Caco-2 (cell line): ENCODE measurements around the gene ABRACL. TPM values are rescaled to one million over a fixed set of nuclear protein-coding genes. Genes with fewer than 3 reads are reported as not detected.
"Not testable (repeated sequence)": the region's sequence is repeated elsewhere in the genome, so short reads cannot be mapped to it uniquely, and the experiment has no call there.

Experiments
- BruUV-seq: library from RNA; stranded (reverse); fragments of 400-500 nt; replicated peaks from 2 replicates; lab custom pipeline; 2021; lab: Mats Ljungman, UMichigan
- CTCF ChIA-PET: fragments of 300-600 bp; sonication (Branson Sonifier 250); formaldehyde crosslinking; loops from one replicate; lab custom pipeline; 2022; ENCODE audit warnings: antibody characterized with exemption; lab: Charles Lee
- POLR2A ChIA-PET: fragments of 300-600 bp; sonication (Branson Sonifier 250); formaldehyde crosslinking; loops from one replicate; lab custom pipeline; 2022; ENCODE audit warnings: antibody characterized with exemption; lab: Charles Lee
- DNase-seq, 2 experiments: peaks; one replicate each; pipeline versions ENCODE4 v3.0.0 to v3.0.0-alpha.2; 2020 to 2022
- H3K27me3 ChIP-seq: replicated peaks from 2 replicates; pipeline ENCODE4 v1.6.0; 2011; ENCODE audit warnings: low read length; ENCODE audit not compliant: control insufficient read depth, insufficient read depth
- H3K36me3 ChIP-seq: 2 replicates; pipeline ENCODE4 v1.5.1; 2011; ENCODE audit warnings: low read length; ENCODE audit not compliant: control insufficient read depth, insufficient read depth
- H3K4me1 ChIP-seq: fragments of 250-450 bp; sonication (Bioruptor Pico); 2 replicates; pipeline ENCODE4 v1.5.1; 2020; ENCODE audit warnings: mild to moderate bottlenecking
- H3K4me3 ChIP-seq: 2 replicates; pipeline ENCODE4 v1.5.1; 2011; ENCODE audit warnings: low read depth, mild to moderate bottlenecking, control low read depth, low read length
- H3K9me3 ChIP-seq: fragments of 250-450 bp; sonication (Bioruptor Pico); 2 replicates; pipeline ENCODE4 v1.5.1; 2020; ENCODE audit warnings: mild to moderate bottlenecking, moderate library complexity
- H3K27ac Mint-ChIP-seq: one replicate; pipeline ENCODE4 v1.8.0; 2022; ENCODE audit warnings: mixed read lengths; ENCODE audit not compliant: unreplicated experiment
- H3K27me3 Mint-ChIP-seq: one replicate; pipeline ENCODE4 v1.8.0; 2022; ENCODE audit warnings: mixed read lengths; ENCODE audit not compliant: insufficient read depth, unreplicated experiment
- H3K36me3 Mint-ChIP-seq: one replicate; pipeline ENCODE4 v1.8.0; 2022; ENCODE audit warnings: mild to moderate bottlenecking, mixed read lengths; ENCODE audit not compliant: insufficient read depth, unreplicated experiment
- H3K4me1 Mint-ChIP-seq: one replicate; pipeline ENCODE4 v1.8.0; 2022; ENCODE audit warnings: low read depth, mixed read lengths; ENCODE audit not compliant: unreplicated experiment
- H3K4me3 Mint-ChIP-seq: one replicate; pipeline ENCODE4 v1.8.0; 2022; ENCODE audit warnings: mild to moderate bottlenecking, moderate library complexity, mixed read lengths; ENCODE audit not compliant: unreplicated experiment
- H3K9me3 Mint-ChIP-seq: one replicate; pipeline ENCODE4 v1.8.0; 2022; ENCODE audit warnings: mixed read lengths; ENCODE audit not compliant: unreplicated experiment
- intact Hi-C: fragments of 100-400 bp; cut with micrococcal nuclease; formaldehyde crosslinking; loops from one replicate; pipeline ENCODE4 v1.10.0; 2022; ENCODE audit not compliant: unreplicated experiment
- total RNA-seq: library from RNA; stranded (reverse); gene quantifications from 2 replicates; pipeline ENCODE4 v1.2.3, GENCODE V29; 2022
- TF ChIP-seq, protein P1 (sequence below), 2 experiments: fragments of 200-600 bp in 1 of 2; IDR thresholded peaks; 1 replicate in 1 of 2; 2 replicates in 1 of 2; pipeline versions ENCODE4 v1.5.1 to v1.8.0; 2011 to 2022; ENCODE audit warnings: antibody characterized with exemption in 1 of 2, control low read depth in 1 of 2, inconsistent platforms in 1 of 2, low read depth in 1 of 2, low read length in 1 of 2, mild to moderate bottlenecking in 1 of 2, moderate library complexity in 1 of 2; ENCODE audit not compliant: insufficient read depth in 1 of 2, severe bottlenecking in 1 of 2, unreplicated experiment in 1 of 2

Gene ABRACL
- total RNA-seq, 1 experiment from 2014 or later, result 90.3 TPM

DNA sequence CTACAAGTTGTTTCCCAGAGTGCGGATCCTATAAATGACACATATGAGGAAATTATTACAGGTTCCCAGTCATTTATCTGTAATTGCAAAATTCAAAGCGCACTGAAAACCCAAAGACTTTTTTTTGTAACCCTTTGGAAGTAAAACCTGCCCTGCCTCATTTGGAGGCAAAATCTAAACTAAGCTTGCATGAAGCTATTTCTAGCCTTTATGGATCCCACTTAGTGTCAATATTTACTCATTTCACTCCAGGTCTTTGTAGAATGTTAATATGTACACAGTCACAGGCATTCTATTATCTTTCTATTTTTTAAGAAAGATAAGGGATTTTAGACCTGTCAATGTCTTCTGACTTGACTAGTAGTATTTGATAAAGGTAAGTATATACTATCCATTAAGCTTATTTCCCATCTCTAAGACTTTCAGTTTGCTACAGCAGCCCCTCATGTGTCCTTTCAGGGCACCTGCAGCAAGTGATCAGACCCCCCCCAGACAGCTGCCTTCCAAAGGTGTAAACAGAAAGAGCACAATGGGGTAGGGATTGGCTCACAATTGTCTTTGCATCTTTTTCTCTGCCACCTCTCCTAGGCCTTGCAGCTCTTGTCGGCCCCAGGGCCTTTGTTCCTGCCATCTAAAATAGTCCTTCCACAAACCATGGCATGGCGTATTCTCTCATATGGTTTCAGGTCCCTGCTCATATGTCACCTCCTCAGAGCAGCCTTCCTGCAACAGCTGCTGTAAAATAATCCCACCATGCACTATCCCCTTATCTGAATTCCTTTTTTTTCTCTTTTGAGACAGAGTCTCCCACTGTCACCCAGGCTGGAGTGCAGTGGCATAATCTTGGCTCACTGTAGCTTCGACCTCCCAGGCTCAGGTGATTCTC, 39.2 kb upstream of the ABRACL start:
- intact Hi-C loops, result loop anchor here (1.0 to 2.0 kb wide), 6 partner anchors 21 to 172 kb away; partner anchors contain the start of gene ABRACL
- peaks cover 43% of the 10 kb centered on the region for H3K4me1 ChIP-seq
- DNase-seq, result peak in 1 of 2 experiments; percentile 62
- no peaks in the 10 kb centered on the region for H3K27me3 ChIP-seq
- Mint-ChIP-seq H3K4me1 (peaks cover 21% of the 10 kb centered on the region), H3K36me3 (peaks cover 2% of the 10 kb centered on the region), H3K9me3 (no peaks in the 10 kb centered on the region), H3K27me3 (no peaks in the 10 kb centered on the region), H3K4me3 (peak overlapping the region; percentile 90), H3K27ac (peak overlapping the region; percentile 91)
- no TSS peak for BruUV-seq
- ChIA-PET CTCF (interaction anchor here (0.5 to 1.0 kb wide), 6 partner anchors 21 to 216 kb away, joined by 3 to 5 read pairs (median 3); partner anchors contain the start of gene CCDC28A), POLR2A (interaction anchor here (0.5 to 1.4 kb wide), 6 partner anchors 21 to 385 kb away, joined by 3 to 4 read pairs (median 4); partner anchors contain the start of gene CITED2)
- 0 out of 2 replicates have a peak overlapping the region, but pooled peaks have one; percentile 31 for H3K4me3 ChIP-seq
- H3K36me3 ChIP-seq, result no peaks in the 10 kb centered on the region
- H3K9me3 ChIP-seq, result no peaks in the 10 kb centered on the region
- TF ChIP-seq, protein P1, sequence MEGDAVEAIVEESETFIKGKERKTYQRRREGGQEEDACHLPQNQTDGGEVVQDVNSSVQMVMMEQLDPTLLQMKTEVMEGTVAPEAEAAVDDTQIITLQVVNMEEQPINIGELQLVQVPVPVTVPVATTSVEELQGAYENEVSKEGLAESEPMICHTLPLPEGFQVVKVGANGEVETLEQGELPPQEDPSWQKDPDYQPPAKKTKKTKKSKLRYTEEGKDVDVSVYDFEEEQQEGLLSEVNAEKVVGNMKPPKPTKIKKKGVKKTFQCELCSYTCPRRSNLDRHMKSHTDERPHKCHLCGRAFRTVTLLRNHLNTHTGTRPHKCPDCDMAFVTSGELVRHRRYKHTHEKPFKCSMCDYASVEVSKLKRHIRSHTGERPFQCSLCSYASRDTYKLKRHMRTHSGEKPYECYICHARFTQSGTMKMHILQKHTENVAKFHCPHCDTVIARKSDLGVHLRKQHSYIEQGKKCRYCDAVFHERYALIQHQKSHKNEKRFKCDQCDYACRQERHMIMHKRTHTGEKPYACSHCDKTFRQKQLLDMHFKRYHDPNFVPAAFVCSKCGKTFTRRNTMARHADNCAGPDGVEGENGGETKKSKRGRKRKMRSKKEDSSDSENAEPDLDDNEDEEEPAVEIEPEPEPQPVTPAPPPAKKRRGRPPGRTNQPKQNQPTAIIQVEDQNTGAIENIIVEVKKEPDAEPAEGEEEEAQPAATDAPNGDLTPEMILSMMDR (IDR thresholded peaks at IDR 0.05; ENCODE audit: insufficient read depth in 1 of 2, low read depth in 1 of 2, low read length in 1 of 2, severe bottlenecking in 1 of 2, unreplicated experiment in 1 of 2), result no peak

DNA sequence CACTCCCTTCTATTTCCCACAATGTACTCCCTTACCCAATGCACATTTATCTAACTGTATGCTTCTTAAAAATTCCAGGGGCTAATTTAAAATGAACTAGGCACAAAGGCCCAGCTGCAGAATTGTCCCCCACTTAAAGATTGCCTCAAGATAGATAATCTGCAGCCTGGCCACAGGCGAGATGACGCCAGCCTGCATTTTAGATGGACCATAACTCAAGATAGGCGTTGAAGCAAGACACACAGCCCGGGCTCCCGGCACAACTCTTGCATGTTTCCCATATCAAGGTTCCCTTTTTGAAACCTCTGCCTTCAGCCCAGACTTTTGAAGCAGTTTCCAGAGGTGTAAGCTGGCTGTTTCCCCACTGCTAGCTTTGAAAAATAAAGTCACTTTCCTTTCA, 37.3 kb upstream of the ABRACL start:
- Mint-ChIP-seq H3K4me1 (peaks cover 21% of the 10 kb centered on the region), H3K27ac (no peak overlapping the region), H3K27me3 (no peaks in the 10 kb centered on the region), H3K9me3 (no peaks in the 10 kb centered on the region), H3K36me3 (peaks cover 5% of the 10 kb centered on the region), H3K4me3 (no peak overlapping the region)
- Histone ChIP-seq H3K4me3 (no peak overlapping the region), H3K27me3 (no peaks in the 10 kb centered on the region), H3K4me1 (peaks cover 35% of the 10 kb centered on the region), H3K9me3 (no peaks in the 10 kb centered on the region), H3K36me3 (no peaks in the 10 kb centered on the region)
- ChIA-PET CTCF (no interaction called here), POLR2A (no interaction called here)
- TF ChIP-seq, protein P1 (IDR thresholded peaks at IDR 0.05; ENCODE audit: insufficient read depth in 1 of 2, low read depth in 1 of 2, low read length in 1 of 2, severe bottlenecking in 1 of 2, unreplicated experiment in 1 of 2), result no peak
- no peak for DNase-seq
- intact Hi-C loops, result no loop called here
- BruUV-seq, result no TSS peak

DNA sequence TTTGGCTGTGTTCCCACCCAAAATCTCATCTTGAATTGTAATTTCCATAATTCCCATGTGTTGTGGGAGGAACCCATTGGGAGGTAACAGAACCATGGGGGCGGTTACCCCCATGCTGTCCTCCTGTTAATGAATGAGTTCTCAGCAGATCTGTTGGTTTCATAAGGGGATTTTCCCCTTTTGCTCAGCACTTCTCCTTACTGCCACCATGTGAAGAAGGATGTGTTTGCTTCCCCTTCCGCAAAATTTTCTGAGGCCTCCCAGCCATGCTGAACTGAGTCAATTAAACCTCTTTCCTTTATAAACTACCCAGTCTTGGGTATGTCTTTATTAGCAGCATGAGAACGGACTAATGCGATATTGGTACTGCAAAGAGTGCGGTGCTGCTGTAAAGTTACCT, 35.6 kb upstream of the ABRACL start:
- H3K27ac Mint-ChIP-seq, H3K9me3 ChIP-seq, POLR2A ChIA-PET, CTCF ChIA-PET, intact Hi-C loops, H3K9me3 Mint-ChIP-seq, H3K4me3 ChIP-seq, H3K27me3 ChIP-seq, BruUV-seq, H3K27me3 Mint-ChIP-seq, H3K36me3 Mint-ChIP-seq, DNase-seq, H3K36me3 ChIP-seq: not testable (repeated sequence)
- peak overlapping the region; percentile 29 for H3K4me3 Mint-ChIP-seq
- H3K4me1 Mint-ChIP-seq, result peaks cover 28% of the 10 kb centered on the region
- peaks cover 39% of the 10 kb centered on the region for H3K4me1 ChIP-seq

DNA sequence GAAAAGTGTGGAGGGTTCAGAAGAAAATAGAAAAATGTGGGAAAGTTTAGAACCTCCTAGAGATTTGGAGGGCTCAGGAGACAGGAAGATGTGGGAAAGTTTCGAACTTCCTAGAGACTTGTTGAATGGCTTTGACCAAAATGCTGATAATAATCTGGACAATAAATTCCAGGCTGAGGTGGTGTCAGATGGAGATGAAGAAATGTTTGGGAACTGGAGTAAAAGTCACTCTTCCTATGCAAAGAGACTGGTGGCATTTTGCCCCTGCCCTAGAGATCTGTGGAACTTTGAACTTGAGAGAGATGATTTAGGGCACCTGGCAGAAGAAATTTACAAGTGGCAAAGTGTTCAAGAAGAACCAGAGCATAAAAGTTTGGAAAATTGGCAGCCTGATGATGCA, 35.1 kb upstream of the ABRACL start:
- CTCF ChIA-PET, POLR2A ChIA-PET, H3K27ac Mint-ChIP-seq, H3K36me3 Mint-ChIP-seq, intact Hi-C loops, BruUV-seq, H3K27me3 ChIP-seq, DNase-seq, H3K36me3 ChIP-seq, H3K9me3 ChIP-seq, H3K27me3 Mint-ChIP-seq, H3K4me3 ChIP-seq, H3K9me3 Mint-ChIP-seq: not testable (repeated sequence)
- H3K4me1 ChIP-seq, result peaks cover 39% of the 10 kb centered on the region
- Mint-ChIP-seq H3K4me3 (peak overlapping the region; percentile 29), H3K4me1 (peaks cover 28% of the 10 kb centered on the region)
